GM19238 (cell line): ENCODE measurements around the gene DARS2.

Source experiments
- DNase-seq: peaks from one replicate; pipeline ENCODE4 v3.0.0; 2011; ENCODE audit warnings: low spot score; ENCODE audit not compliant: insufficient read length

Gene DARS2

DNA sequence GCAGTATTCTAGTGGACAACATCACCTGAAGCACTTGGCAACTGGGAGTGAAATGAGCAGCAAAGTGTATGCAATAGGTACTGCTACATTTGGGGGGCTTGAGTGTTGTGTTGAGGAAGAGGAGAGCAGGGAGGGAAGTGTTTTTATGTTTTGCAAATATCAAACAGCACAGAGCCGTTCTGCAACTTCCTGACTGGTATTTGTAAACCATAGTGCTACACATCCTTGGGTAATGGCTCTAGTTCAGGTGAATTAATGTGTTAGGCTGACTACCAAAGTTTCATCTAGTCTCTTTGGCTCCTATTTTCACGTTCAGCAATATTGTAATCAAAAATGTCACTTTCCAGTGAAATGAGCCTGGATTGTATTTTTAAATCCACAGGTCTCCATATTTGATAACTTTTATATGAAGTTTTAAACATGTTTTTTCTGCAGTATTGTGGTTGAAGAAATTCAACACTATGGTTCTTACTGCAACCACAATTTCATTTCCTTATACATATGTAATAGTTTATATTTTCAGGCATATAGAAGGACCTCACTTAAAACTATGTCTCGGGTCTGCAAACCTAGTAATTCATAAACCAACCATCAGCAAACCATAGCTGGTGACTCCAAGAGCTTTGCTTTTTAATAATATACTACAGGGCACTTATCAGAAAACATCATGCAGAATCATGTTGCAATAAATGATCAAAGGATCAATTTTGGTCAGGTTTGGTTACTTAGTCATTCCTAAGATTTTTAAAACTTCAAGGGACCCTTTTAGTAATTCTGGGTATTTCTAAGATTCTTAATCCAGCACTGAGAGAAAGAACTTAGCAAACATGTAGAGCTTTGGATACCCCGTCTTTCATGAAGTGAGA lies 62.5 kb downstream of the DARS2 start:
- DNase-seq, result no peak

DNA sequence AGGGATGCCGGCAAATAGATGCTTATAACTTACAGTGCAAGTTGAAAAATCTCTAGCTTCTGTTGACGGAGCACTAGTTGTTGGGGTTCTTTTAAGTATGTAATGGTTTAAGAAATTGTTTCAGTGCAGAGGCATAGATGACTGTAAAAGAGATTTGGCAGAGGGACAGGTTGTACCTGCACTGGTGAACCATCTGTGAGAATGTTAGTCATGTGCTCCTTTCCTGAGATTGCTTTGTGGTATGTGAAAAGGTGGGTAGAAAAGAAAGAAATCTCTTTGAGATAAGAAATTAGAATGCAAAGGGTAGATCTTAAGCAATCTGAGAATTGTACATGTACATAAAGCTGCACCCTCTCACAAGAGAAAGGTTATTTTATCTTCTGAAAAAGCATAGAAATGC lies 63.2 kb downstream of the DARS2 start:
- DNase-seq, result no peak

DNA sequence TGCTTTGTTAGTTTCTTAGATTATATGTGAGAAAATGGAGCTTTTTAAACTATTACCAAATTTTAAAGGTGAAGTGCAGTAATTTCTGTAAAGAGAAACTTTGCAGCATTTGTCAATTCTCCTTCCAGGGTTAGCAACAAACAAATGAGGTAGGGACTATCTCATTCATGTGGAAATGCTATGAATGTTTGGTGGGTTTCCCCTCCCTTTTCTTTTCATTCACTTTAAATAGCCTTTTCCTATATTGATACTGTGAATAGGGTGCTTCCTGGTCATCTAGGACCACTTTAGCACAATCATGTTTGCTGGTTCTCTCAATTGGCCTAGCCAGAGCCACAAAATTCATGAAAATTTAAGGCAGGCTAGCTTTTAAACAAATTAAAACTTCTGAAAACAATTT lies 64.3 kb downstream of the DARS2 start:
- no peak for DNase-seq

DNA sequence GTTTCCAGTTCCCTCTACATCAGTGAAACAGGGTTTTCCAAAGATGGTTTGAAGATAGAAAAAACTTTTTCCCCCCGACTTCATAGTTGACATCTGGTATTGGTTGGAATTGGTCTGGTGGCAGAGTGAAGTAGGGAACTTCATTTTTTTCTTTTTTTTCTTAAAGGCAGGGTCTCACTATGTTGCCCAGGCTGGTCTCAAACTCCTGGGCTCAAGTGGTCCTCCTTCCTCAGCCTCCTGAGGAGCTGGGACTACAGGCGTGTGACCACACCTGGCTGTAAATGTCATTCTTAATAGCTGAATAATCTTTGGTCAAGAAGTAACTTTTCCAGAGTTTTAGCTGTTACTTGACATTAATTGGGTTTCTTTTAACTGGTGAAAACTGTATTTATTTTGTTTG lies 65.4 kb downstream of the DARS2 start:
- no peak for DNase-seq

DNA sequence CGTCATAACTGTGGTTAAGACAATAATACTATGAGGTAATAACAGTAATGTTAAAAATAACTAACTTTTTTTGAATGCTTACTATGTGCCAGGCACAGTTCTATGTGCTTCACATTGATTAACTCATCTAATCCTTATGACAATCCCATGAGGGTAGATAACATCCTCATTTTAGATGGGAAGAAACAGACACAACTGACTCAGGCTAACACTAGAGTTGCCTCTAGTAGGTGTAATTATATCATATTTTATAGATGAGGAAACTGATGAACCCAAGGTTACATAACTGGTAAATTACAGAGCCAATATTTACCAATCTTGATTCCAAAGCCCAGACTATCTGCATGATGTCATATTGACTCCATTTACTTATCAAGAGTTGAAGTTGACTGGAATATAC lies 69.1 kb downstream of the DARS2 start:
- no peak for DNase-seq

DNA sequence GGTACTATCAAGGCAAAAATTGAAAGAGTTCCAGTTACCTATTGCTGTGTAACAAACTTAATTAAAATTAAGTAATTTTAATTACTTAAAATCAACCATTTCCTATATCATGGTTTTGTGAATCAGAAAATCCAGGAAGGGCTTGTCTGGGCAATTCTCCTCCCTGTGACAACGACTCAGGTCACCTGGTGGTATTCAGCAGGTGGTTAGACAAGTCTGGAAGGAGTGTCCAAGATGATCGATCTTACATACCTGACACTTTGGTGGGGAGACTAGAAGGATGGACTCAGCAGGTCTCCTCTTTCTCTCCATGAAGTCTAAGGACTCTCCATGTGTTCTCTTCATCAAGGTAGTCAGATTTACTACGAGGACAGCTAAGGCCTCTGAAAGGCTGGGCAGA lies 69.7 kb downstream of the DARS2 start:
- no peak for DNase-seq

DNA sequence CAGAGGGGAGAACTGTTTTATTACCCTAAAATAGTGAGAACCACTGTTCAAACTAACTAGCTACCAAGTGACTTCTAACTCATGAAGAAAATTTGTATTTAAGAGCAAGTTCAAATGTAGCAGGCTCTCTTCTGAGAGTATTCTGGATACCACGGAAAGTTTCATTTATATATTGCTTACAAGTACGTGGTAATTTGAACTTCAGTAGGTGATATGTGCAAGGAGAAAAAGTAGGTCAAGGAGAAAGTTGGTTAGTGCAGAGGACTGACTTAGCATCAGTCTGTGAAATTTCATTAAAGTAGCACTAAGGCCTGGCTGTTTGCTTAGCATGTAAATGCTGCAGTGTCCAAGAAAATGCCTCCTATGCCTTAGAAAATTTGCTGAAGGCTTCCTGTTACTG lies 76.0 kb downstream of the DARS2 start:
- no peak for DNase-seq

DNA sequence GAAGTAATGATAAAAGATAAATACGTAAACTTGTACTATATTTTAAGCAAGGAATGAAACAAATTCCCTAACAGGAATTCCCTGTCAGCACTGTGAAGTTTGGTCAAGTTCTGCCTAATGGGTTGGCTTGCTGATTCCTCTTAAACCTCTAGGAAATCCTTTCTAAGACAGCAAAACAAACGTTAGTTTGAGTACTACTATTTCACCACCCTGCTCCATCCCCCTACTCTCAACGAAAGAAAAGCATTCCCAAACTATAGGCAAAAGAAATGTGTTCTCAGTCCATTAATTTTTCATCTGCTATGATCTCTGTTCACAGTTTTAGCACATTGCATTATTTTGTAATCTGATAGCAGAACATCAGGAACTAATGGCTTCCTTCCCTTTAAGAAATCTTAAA lies 76.5 kb downstream of the DARS2 start:
- no peak for DNase-seq

DNA sequence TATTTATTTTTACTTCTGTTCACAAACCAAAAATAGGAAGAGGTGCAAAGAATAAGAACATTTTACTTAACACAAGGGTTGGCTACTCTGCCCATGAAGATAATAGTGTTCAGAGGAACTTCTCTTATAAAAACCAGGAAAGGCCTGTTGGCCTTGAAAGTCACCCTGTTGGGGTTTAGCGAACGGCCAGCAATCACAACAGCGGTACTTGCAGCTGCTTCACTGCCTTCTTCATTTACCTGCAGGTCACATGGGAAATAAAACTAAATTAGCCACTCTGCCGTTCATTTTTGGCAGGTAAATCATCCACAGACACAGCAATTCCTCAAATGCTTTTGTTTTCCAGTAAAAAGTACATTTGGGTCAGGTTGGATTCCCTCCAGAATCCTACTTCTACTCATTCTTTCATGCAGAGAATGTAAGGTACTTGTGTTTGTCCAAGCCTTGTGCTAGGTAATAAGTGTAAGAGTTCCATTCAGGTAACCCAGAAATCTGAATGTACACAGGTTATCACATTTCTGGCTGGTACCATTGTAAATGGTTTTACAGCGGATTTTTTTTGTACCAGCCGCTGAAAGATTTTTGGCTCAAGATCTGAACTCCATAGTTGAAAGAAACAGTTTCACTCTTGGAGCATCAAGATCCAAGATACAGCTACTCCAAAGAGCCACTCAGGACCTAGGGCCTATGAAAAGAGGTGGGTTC lies 79.5 kb downstream of the DARS2 start:
- DNase-seq, result no peak
